ENCODE results near the gene KRTAP20-3.

DNA sequence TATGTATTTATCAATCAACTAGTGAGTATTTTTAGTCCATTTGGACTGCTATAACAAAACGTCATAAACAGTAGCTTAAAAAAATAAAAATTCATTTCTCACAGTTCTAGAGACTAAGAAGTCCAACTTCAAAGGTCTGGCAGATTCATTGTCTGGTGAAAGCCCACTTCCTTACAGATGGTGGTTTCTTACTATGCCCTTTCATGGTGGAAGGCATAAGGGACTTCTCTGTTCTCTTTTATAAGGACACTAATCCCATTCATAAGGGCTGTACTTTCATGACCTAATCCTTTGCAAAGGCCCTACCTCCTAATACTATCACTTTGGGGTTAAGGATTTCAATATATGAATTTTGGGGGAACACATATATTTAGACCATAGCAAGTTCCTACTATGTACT, 37.9 kb downstream of the KRTAP20-3 start:
- no peak for TF ChIP-seq EZH2 (IDR thresholded peaks at IDR 0.05)
- no peak for TF ChIP-seq JUND (IDR thresholded peaks at IDR 0.05)
- TF ChIP-seq, protein P1, sequence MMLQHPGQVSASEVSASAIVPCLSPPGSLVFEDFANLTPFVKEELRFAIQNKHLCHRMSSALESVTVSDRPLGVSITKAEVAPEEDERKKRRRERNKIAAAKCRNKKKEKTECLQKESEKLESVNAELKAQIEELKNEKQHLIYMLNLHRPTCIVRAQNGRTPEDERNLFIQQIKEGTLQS (IDR thresholded peaks at IDR 0.05) = no peak

All from HCT116 (cell line).